Measurements from ENCODE around the gene EFNA1. TPM values are rescaled to one million over a fixed set of nuclear protein-coding genes. Genes with fewer than 3 reads are reported as not detected.

Gene EFNA1
- total and polyA plus RNA-seq, 2 donors (not counting 3 experiments of a cell fraction or from before 2014, with no cell fraction given) = 107 to 289 TPM

- Histone ChIP-seq H3K27me3 (ENCODE audit: control insufficient read depth in 2 of 2, insufficient read depth in 2 of 2, low read length in 2 of 2) (peaks cover 6 to 9% of the 10 kb centered on the region in 2 experiments), H3K4me2 (ENCODE audit: insufficient read depth, low read length) (no peak overlapping the region), H3K9me3 (replicated peaks; ENCODE audit: control insufficient read depth, insufficient read depth, low read length) (no peaks in the 10 kb centered on the region), H3K79me2 (ENCODE audit: control insufficient read depth, insufficient read depth, low read length) (no peaks in the 10 kb centered on the region), H4K20me1 (replicated peaks; ENCODE audit: control insufficient read depth, extremely low read depth, insufficient read depth, low read length) (no peaks in the 10 kb centered on the region), H3K9me1 (replicated peaks; ENCODE audit: control insufficient read depth, extremely low read depth, insufficient read depth, low read length) (no peaks in the 10 kb centered on the region), H3K27ac (ENCODE audit: insufficient read depth, low read depth, low read length) (no peak overlapping the region), H2AFZ (ENCODE audit: low read depth, low read length) (no peak overlapping the region), H3K4me1 (ENCODE audit: control insufficient read depth, extremely low read depth, insufficient read depth, low read length) (peaks cover 3% of the 10 kb centered on the region), H3K4me3 (replicated peaks in 1 of 3; ENCODE audit: insufficient read depth in 1 of 3, low read depth in 1 of 3, low read length in 3 of 3) (no peak overlapping the region), H3K9ac (replicated peaks; ENCODE audit: extremely low read depth, insufficient read depth, low read length) (no peak overlapping the region), H3K36me3 (ENCODE audit: control insufficient read depth in 2 of 2, extremely low read depth in 1 of 2, insufficient read depth in 2 of 2, low read length in 2 of 2) (no peaks in the 10 kb centered on the region)
- FAIRE-seq (no peak), DNase-seq (ENCODE audit: low read depth, low spot score) (no peak)
- BruUV-seq (replicated peaks) = no TSS peak
- dilution Hi-C loops (cut with MboI; ENCODE audit: extremely low pct_ligation_motif_present, low sequenced_read_pairs) (no loop called here), intact Hi-C loops (cut with micrococcal nuclease) (no loop called here)
- CTCF ChIA-PET = interaction anchor here (0.6 to 5.9 kb wide), 8 partner anchors 10 to 64 kb away, joined by 3 to 37 read pairs (median 4); partner anchors contain the start of gene KRTCAP2
- POLR2A ChIA-PET = no interaction called here
- TF ChIP-seq CTCF (IDR thresholded peaks at IDR 0.05; ENCODE audit: extremely low read depth in 1 of 2, insufficient read depth in 1 of 2, low read depth in 1 of 2, low read length in 2 of 2) = no peak
- no peak for TF ChIP-seq EZH2 (IDR thresholded peaks at IDR 0.05; ENCODE audit: borderline replicate concordance, low read depth, low read length, severe bottlenecking)
- TF ChIP-seq FOS (IDR thresholded peaks at IDR 0.05; ENCODE audit: borderline replicate concordance, insufficient read depth, low read length) = no peak
- no peak for TF ChIP-seq GATA2 (IDR thresholded peaks at IDR 0.05; ENCODE audit: insufficient read depth, insufficient read length, low read depth, low read length)
- TF ChIP-seq POLR2A (IDR thresholded peaks at IDR 0.05; ENCODE audit: low read depth, low read length) = no peak
- TF ChIP-seq MAX (IDR thresholded peaks at IDR 0.05; ENCODE audit: insufficient read depth, insufficient read length) = no peak
- no peak for TF ChIP-seq MYC (IDR thresholded peaks at IDR 0.05; ENCODE audit: low read depth, low read length)
- TF ChIP-seq POLR2AphosphoS5 (IDR thresholded peaks at IDR 0.05; ENCODE audit: insufficient read depth, low read depth, low read length) = no peak
- no peak for TF ChIP-seq JUN (IDR thresholded peaks at IDR 0.05; ENCODE audit: borderline replicate concordance, insufficient read depth, insufficient read length, low read depth)
These were observed 19.4 kb upstream of the EFNA1 start for GRCh38 chr1:155108296-155108695.
